HepG2 (cell line): Measurements from ENCODE around the gene TUBB4B. TPM values are rescaled to one million over a fixed set of nuclear protein-coding genes. Genes with fewer than 3 reads are reported as not detected.

Experiments
- ATF7-NPFF ChIP-seq: sonication (generic); formaldehyde crosslinking; IDR thresholded peaks from 2 replicates; pipeline ENCODE4 v1.8.1; 2023; ENCODE audit warnings: mild to moderate bottlenecking, low read depth, missing genetic modification reagents, moderate library complexity
- GATAD2A ChIP-seq: IDR thresholded peaks from 2 replicates; pipeline ENCODE4 v1.6.1; 2016
- GFI1 ChIP-seq: sonication (generic); formaldehyde crosslinking; IDR thresholded peaks from 2 replicates; pipeline ENCODE4 v1.5.0; 2020; ENCODE audit warnings: missing genetic modification reagents, mild to moderate bottlenecking, borderline replicate concordance
- KDM3A ChIP-seq: IDR thresholded peaks from 2 replicates; pipeline ENCODE4 v1.6.1; 2018; ENCODE audit warnings: low read depth, missing compliant biosample characterization
- NFYC ChIP-seq: IDR thresholded peaks from 2 replicates; pipeline ENCODE4 v1.6.1; 2016; ENCODE audit warnings: missing genetic modification reagents, missing compliant biosample characterization
- PATZ1 ChIP-seq: sonication (generic); formaldehyde crosslinking; IDR thresholded peaks from 2 replicates; pipeline ENCODE4 v1.4.0; 2020; ENCODE audit warnings: missing genetic modification reagents
- SRSF1 ChIP-seq: fragments of 200-400 bp; formaldehyde crosslinking; optimal IDR thresholded peaks from 2 replicates; pipeline ENCODE3; 2017; ENCODE audit warnings: mild to moderate bottlenecking, low read depth, low read length, moderate library complexity
- ZBTB7B ChIP-seq: sonication (generic); formaldehyde crosslinking; IDR thresholded peaks from 2 replicates; pipeline ENCODE4 v1.4.0; 2020; ENCODE audit warnings: missing genetic modification reagents
- ZHX2 ChIP-seq, 2 experiments: sonication (generic) in 1 of 2; formaldehyde crosslinking in 1 of 2; IDR thresholded peaks; 2 replicates each; pipeline versions ENCODE4 v1.6.1 to v1.9.0; 2014 to 2022; ENCODE audit warnings: antibody characterized with exemption in 1 of 2, borderline replicate concordance in 1 of 2, inconsistent platforms in 1 of 2, low read depth in 1 of 2, missing genetic modification reagents in 1 of 2
- ZMAT3 ChIP-seq: sonication (generic); formaldehyde crosslinking; conservative IDR thresholded peaks from 2 replicates; pipeline ENCODE4 v1.7.0; 2021; ENCODE audit warnings: missing genetic modification reagents
- ZNF256 ChIP-seq: sonication (generic); formaldehyde crosslinking; conservative IDR thresholded peaks from 2 replicates; pipeline ENCODE4 v1.4.0; 2020; ENCODE audit warnings: missing genetic modification reagents
- ZSCAN25 ChIP-seq: sonication (generic); formaldehyde crosslinking; IDR thresholded peaks from 2 replicates; pipeline ENCODE4 v1.8.0; 2022; ENCODE audit warnings: mild to moderate bottlenecking, missing genetic modification reagents
- ZSCAN31 ChIP-seq: sonication (generic); formaldehyde crosslinking; IDR thresholded peaks from 2 replicates; pipeline ENCODE4 v1.5.0; 2020; ENCODE audit warnings: low read depth, mild to moderate bottlenecking, missing genetic modification reagents
- ZUFSP ChIP-seq: sonication (generic); formaldehyde crosslinking; IDR thresholded peaks from 2 replicates; pipeline ENCODE4 v1.9.0; 2021; ENCODE audit warnings: missing genetic modification reagents, mild to moderate bottlenecking, borderline replicate concordance
- polyA plus RNA-seq, 8 experiments: library from polyadenylated mRNA; depleted of rRNA in 3 of 8; stranded (reverse) in 7 of 8; unstranded in 1 of 8; fragments of >200 nt; fragmentation: Illumina TruSeq in 4 of 8; extraction: Trizol in 4 of 8; gene quantifications; 2 replicates each; pipeline versions ENCODE4 v1.2.1 to v1.2.3, GENCODE V29; 2011 to 2016; ENCODE audit warnings: low read depth in 4 of 8, missing spikeins in 1 of 8, mixed read lengths in 1 of 8; ENCODE audit not compliant: insufficient read depth in 1 of 8
- total RNA-seq, 5 experiments: library from RNA; depleted of rRNA; stranded (reverse); fragments of >200 nt; fragmentation: Illumina TruSeq; extraction: Trizol; gene quantifications; 2 replicates each; pipeline ENCODE4 v1.2.3, GENCODE V29; 2016; ENCODE audit warnings: low read depth in 1 of 5
- TF ChIP-seq, protein P1 (sequence below): IDR thresholded peaks from 2 replicates; pipeline ENCODE4 v1.6.1; 2012; ENCODE audit warnings: low read depth, low read length, improper control_type of control experiment
- TF ChIP-seq, protein P2 (sequence below): sonication (generic); formaldehyde crosslinking; IDR thresholded peaks from 2 replicates; pipeline ENCODE4 v1.4.0; 2020; ENCODE audit warnings: missing genetic modification reagents, borderline replicate concordance

TUBB4B gene
- total and polyA plus RNA-seq, 2 of the 13 experiments (the other 11 are each of a cell fraction or from before 2014, with no cell fraction given) = 182 to 412 TPM

DNA sequence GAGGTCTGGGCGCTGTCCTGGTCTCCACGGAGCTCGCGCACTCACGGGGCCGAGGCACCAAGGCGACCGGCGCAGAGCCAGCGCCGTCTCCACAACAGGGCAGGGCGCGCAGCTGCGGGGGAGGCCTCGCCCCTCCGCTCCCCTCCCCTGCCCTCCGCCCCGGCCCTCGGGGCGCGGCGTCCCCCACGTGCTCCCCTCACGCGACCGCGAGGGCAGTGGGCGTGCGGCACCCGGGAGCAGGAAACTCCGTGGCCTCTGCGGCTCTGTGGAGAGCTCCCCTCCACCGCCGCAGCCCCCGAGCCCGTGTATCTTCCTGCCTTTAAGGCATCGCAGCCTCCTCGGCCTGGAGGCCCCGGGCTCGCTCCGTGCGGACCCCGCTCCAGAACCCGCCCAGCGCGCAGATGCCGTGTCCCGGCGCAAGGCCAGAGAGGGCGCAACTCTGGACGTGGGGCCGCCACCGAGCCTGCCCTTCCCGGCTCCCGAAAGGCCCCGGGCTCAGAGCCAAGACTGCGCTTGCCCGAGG, 708 bp upstream of the TUBB4B start (continued):
- 0 out of 2 replicates have a peak, but pooled peaks have one; percentile 24 for TF ChIP-seq ZNF256 (CRISPR knock-in tag)
- no peak for TF ChIP-seq NFYC
- peak; percentile 46 for TF ChIP-seq GATAD2A
- peak; percentile 88 for TF ChIP-seq ZMAT3
- TF ChIP-seq, protein P1, sequence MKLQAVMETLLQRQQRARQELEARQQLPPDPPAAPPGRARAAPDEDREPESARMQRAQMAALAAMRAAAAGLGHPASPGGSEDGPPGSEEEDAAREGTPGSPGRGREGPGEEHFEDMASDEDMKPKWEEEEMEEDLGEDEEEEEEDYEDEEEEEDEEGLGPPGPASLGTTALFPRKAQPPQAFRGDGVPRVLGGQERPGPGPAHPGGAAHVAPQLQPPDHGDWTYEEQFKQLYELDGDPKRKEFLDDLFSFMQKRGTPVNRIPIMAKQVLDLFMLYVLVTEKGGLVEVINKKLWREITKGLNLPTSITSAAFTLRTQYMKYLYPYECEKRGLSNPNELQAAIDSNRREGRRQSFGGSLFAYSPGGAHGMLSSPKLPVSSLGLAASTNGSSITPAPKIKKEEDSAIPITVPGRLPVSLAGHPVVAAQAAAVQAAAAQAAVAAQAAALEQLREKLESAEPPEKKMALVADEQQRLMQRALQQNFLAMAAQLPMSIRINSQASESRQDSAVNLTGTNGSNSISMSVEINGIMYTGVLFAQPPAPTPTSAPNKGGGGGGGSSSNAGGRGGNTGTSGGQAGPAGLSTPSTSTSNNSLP = no peak
- peak; percentile 89 for TF ChIP-seq ATF7-NPFF (CRISPR knock-in tag)
- TF ChIP-seq GFI1 (CRISPR knock-in tag) = peak; percentile 74; the same call in 1 of the 2 replicates
- TF ChIP-seq PATZ1 (CRISPR knock-in tag) = peak; percentile 74
- TF ChIP-seq ZUFSP (CRISPR knock-in tag) = no peak
- peak; percentile 98 for TF ChIP-seq ZSCAN25 (CRISPR knock-in tag)
- no peak; the same call in 1 of the 2 replicates for TF ChIP-seq ZSCAN31 (CRISPR knock-in tag)
- peak; percentile 76 for TF ChIP-seq ZBTB7B (CRISPR knock-in tag)
- TF ChIP-seq, protein P2, sequence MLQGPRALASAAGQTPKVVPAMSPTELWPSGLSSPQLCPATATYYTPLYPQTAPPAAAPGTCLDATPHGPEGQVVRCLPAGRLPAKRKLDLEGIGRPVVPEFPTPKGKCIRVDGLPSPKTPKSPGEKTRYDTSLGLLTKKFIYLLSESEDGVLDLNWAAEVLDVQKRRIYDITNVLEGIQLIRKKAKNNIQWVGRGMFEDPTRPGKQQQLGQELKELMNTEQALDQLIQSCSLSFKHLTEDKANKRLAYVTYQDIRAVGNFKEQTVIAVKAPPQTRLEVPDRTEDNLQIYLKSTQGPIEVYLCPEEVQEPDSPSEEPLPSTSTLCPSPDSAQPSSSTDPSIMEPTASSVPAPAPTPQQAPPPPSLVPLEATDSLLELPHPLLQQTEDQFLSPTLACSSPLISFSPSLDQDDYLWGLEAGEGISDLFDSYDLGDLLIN (CRISPR knock-in tag) = 0 out of 2 replicates have a peak, but pooled peaks have one; percentile 46
- TF ChIP-seq SRSF1 = peak; percentile 69
- TF ChIP-seq ZHX2 (IDR thresholded peaks at IDR 0.05; ENCODE audit: low read depth) = no peak
- peak; percentile 53; the same call in 1 of the 2 replicates for TF ChIP-seq ZHX2 (CRISPR knock-in tag; IDR thresholded peaks at IDR 0.05; ENCODE audit: borderline replicate concordance)
- TF ChIP-seq KDM3A (CRISPR knock-in tag) = 0 out of 2 replicates have a peak, but pooled peaks have one; percentile 37
